ENCODE measurements around the gene DTNA. TPM values are rescaled to one million over a fixed set of nuclear protein-coding genes. Genes with fewer than 3 reads are reported as not detected.

The DTNA gene
- total RNA-seq, 2 experiments from 2014 or later = 0.48 to 0.53 TPM

DNA sequence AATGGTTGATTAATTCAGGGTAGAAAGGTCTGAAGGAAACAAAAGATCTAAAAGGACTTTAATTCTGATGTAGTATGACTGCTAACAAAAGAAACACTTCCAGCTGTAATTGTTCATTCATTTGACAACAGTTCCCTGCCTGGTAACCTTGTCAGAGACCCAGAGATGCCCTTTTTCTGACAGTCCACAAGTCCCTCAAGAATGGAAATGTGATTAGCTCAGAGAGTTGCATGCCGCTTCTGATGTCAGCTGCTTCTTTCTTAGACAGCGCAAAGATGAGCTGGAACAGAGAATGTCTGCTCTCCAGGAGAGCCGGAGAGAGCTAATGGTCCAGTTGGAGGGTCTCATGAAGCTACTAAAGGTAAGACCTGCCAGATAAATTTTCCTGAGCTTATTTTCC lies 153.6 kb downstream of the DTNA start:
- H3K4me3 Mint-ChIP-seq = no peak overlapping the region
- no peak for ATAC-seq
- no peaks in the 10 kb centered on the region for H3K27me3 Mint-ChIP-seq
- peak overlapping the region; percentile 47 for H3K27ac Mint-ChIP-seq
- ChIA-PET POLR2A (no interaction called here), CTCF (no interaction called here)
- DNase-seq = no peak
- peaks cover 8% of the 10 kb centered on the region for H3K36me3 Mint-ChIP-seq (ENCODE audit: low read depth)
- peaks cover 3% of the 10 kb centered on the region for H3K9me3 Mint-ChIP-seq (ENCODE audit: low read depth)
- H3K4me1 Mint-ChIP-seq = peaks cover 63% of the 10 kb centered on the region
- intact Hi-C loops (cut with DNase I, micrococcal nuclease) = loop anchor here (5.0 to 10.0 kb wide), 7 partner anchors 61 to 1201 kb away; partner anchors contain the start of genes INO80C (in 1 of the 2), RPRD1A (in 1 of the 2) and ZSCAN30 (in 1 of the 2)

- Mint-ChIP-seq H3K36me3 (ENCODE audit: low read depth) (peaks cover 7% of the 10 kb centered on the region), H3K4me3 (peak overlapping the region; percentile 20), H3K9me3 (ENCODE audit: low read depth) (peaks cover 2% of the 10 kb centered on the region), H3K4me1 (peaks cover 54% of the 10 kb centered on the region), H3K27me3 (no peaks in the 10 kb centered on the region), H3K27ac (peak overlapping the region; percentile 89)
- CTCF ChIA-PET = no interaction called here
- POLR2A ChIA-PET = no interaction called here
- intact Hi-C loops (cut with DNase I, micrococcal nuclease) = loop anchor here (5.0 to 10.0 kb wide), 8 partner anchors 63 to 1200 kb away; partner anchors contain the start of genes INO80C (in 1 of the 2), RPRD1A (in 1 of the 2) and ZSCAN30 (in 1 of the 2)
- ATAC-seq (no peak), DNase-seq (no peak)
These were observed 154.9 kb downstream of the DTNA start for GRCh38 chr18:34864836-34865497.

DNA sequence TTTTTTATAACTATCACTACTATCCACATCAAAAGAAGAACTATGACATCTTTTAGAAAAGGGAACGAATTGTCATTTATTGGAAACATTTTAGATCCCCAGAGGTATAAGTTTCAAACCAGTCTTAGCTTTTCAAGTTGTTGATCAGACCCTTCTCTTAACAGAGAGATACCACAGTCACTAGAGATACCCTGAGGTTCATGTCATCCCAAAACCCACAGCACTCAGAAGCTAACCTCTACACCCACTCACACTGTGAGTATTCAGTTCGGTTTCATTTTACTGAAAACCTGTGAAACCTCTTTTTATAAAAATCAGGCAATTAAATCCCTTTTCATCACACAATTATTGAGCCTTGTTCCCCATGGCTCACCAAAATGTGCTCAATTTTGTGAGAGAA lies 156.2 kb downstream of the DTNA start:
- Mint-ChIP-seq H3K9me3 (ENCODE audit: low read depth) (peaks cover 2% of the 10 kb centered on the region), H3K4me3 (peak overlapping the region; percentile 37), H3K36me3 (ENCODE audit: low read depth) (peaks cover 7% of the 10 kb centered on the region), H3K27ac (peak overlapping the region; percentile 89), H3K4me1 (peaks cover 52% of the 10 kb centered on the region), H3K27me3 (peaks cover 3% of the 10 kb centered on the region)
- POLR2A ChIA-PET = interaction anchor here (0.8 to 1.0 kb wide), 2 partner anchors 20 to 305 kb away, joined by 3 to 6 read pairs; no protein-coding TSS in a partner anchor
- ATAC-seq (peak; percentile 93), DNase-seq (peak; percentile 61)
- CTCF ChIA-PET = interaction anchor here (0.7 to 1.4 kb wide), 8 partner anchors 9 to 296 kb away, joined by 3 to 5 read pairs (median 3); no protein-coding TSS in a partner anchor
- intact Hi-C loops (cut with DNase I, micrococcal nuclease) = loop anchor here (1.0 to 10.0 kb wide), 5 partner anchors 31 to 1198 kb away; partner anchors contain the start of genes RMP24 (in 1 of the 2) and RPRD1A (in 1 of the 2)

- peak; percentile 24 for ATAC-seq
- Mint-ChIP-seq H3K27me3 (peaks cover 3% of the 10 kb centered on the region), H3K9me3 (ENCODE audit: low read depth) (peaks cover 2% of the 10 kb centered on the region), H3K27ac (peak overlapping the region; percentile 89), H3K4me3 (peak overlapping the region; percentile 37), H3K4me1 (peaks cover 52% of the 10 kb centered on the region), H3K36me3 (ENCODE audit: low read depth) (peaks cover 7% of the 10 kb centered on the region)
- no peak for DNase-seq
- intact Hi-C loops (cut with DNase I, micrococcal nuclease) = loop anchor here (1.0 to 10.0 kb wide), 5 partner anchors 31 to 1198 kb away; partner anchors contain the start of genes RMP24 (in 1 of the 2) and RPRD1A (in 1 of the 2)
- POLR2A ChIA-PET = interaction anchor here (0.8 to 1.0 kb wide), 2 partner anchors 19 to 304 kb away, joined by 3 to 6 read pairs; no protein-coding TSS in a partner anchor
- CTCF ChIA-PET = interaction anchor here (1.0 to 1.4 kb wide), 6 partner anchors 11 to 295 kb away, joined by 3 to 5 read pairs (median 3); no protein-coding TSS in a partner anchor
These were observed 156.6 kb downstream of the DTNA start for GRCh38 chr18:34866739-34867138.

DNA sequence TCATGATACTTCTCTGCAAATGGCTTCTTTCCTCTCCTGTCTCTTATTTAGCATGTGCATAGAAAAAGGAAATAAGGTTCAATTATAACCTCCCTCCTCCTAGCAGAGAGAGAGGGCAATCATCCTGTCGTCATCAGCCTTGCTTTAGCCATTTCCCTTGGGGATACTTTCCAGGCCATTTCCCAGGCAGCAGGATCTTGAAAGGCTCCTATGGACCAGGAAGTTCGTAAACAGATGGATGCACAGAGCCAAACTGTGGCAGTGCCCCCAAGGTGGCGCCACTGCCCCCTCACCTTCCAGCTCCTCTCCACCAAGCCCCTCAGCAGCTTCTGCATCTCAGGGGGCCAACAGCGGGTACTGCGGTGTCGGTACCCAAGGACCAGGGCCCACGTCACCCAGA lies 157.4 kb downstream of the DTNA start:
- Mint-ChIP-seq H3K4me3 (no peak overlapping the region), H3K27me3 (peaks cover 3% of the 10 kb centered on the region), H3K27ac (peak overlapping the region; percentile 67), H3K9me3 (ENCODE audit: low read depth) (peaks cover 2% of the 10 kb centered on the region), H3K4me1 (peaks cover 47% of the 10 kb centered on the region), H3K36me3 (ENCODE audit: low read depth) (peaks cover 7% of the 10 kb centered on the region)
- DNase-seq = peak; percentile 34
- no peak for ATAC-seq
- POLR2A ChIA-PET = no interaction called here
- CTCF ChIA-PET = interaction anchor here (0.8 to 1.2 kb wide), 3 partner anchors 42 to 132 kb away, joined by 3 to 5 read pairs (median 3); no protein-coding TSS in a partner anchor
- intact Hi-C loops (cut with DNase I, micrococcal nuclease) = loop anchor here (5.0 to 10.0 kb wide), 3 partner anchors 230 to 1197 kb away; partner anchors contain the start of gene RPRD1A (in 1 of the 2)

DNA sequence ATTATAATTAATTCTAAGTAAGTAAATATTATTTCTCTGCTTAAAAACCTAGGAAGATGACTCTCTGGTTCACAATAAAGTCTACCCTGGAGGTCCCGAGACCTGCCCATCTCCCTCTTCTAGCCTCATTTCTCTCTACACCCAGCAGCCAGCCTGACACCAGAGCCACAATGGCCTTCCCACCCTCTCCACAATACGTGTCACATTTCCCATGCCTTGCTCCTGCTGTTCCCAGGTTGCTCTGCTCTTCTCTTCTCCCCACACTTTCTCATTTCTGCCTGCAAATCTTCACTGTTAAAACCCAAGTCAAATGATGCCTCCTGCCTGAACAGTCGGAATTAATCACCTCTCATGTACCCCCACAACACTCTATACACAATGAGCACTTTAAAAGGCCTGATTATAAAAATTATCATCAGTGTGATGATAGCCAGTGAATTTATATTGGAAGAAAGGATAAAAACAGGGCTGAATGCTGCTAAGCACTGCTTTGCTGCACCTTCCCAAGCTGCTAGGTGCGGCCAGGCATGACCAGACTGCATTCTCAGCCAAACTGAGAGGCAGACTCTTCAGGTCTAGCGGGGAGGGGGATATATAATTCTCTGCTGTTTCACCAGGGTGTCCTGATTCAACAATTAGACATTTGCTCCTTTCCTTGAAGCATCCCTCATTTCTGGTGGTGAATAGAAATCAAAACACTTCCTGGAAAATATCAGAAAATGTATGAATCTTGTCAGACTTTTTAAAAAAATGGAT lies 160.6 kb downstream of the DTNA start:
- CTCF ChIA-PET = no interaction called here
- no peak overlapping the region for H3K4me3 Mint-ChIP-seq
- no peak for DNase-seq
- no peaks in the 10 kb centered on the region for H3K9me3 Mint-ChIP-seq (ENCODE audit: low read depth)
- peaks cover under 1% of the 10 kb centered on the region for H3K36me3 Mint-ChIP-seq (ENCODE audit: low read depth)
- peaks cover 3% of the 10 kb centered on the region for H3K27me3 Mint-ChIP-seq
- H3K4me1 Mint-ChIP-seq = peaks cover 23% of the 10 kb centered on the region
- ATAC-seq = no peak
- POLR2A ChIA-PET = no interaction called here
- intact Hi-C loops (cut with DNase I, micrococcal nuclease) = no loop called here
- H3K27ac Mint-ChIP-seq = peak overlapping the region; percentile 0

- H3K4me1 Mint-ChIP-seq = peaks cover 18% of the 10 kb centered on the region
- peaks cover 5% of the 10 kb centered on the region for H3K27me3 Mint-ChIP-seq
- POLR2A ChIA-PET = no interaction called here
- no peaks in the 10 kb centered on the region for H3K9me3 Mint-ChIP-seq (ENCODE audit: low read depth)
- DNase-seq = peak; percentile 36
- H3K4me3 Mint-ChIP-seq = no peak overlapping the region
- peak; percentile 35 for ATAC-seq
- intact Hi-C loops (cut with DNase I, micrococcal nuclease) = no loop called here
- H3K36me3 Mint-ChIP-seq (ENCODE audit: low read depth) = no peaks in the 10 kb centered on the region
- no peak overlapping the region for H3K27ac Mint-ChIP-seq
- CTCF ChIA-PET = no interaction called here
These were observed 161.3 kb downstream of the DTNA start for GRCh38 chr18:34871435-34871834.

DNA sequence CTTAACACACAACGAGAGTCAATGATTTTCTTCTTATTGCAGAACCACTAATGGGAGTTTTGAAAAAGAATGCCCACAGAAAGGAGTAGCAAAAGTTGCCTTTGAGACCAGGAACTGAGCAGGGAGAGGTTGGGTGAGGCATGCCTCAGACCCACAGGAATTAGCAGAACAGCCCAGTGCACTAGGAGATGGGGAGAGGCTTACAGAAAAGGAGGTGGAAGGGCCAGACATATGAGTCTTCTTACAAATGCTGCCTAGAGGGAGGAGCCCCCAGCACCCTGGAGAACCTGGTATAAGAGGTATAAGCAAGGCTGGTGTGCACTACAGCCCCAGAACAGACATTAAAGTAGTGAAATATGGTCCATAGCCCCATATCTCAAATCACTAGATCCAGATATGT lies 162.0 kb downstream of the DTNA start:
- no peaks in the 10 kb centered on the region for H3K36me3 Mint-ChIP-seq (ENCODE audit: low read depth)
- H3K4me3 Mint-ChIP-seq = no peak overlapping the region
- no peaks in the 10 kb centered on the region for H3K9me3 Mint-ChIP-seq (ENCODE audit: low read depth)
- CTCF ChIA-PET = no interaction called here
- no peak overlapping the region for H3K27ac Mint-ChIP-seq
- POLR2A ChIA-PET = no interaction called here
- peaks cover 12% of the 10 kb centered on the region for H3K4me1 Mint-ChIP-seq
- DNase-seq (no peak), ATAC-seq (no peak)
- intact Hi-C loops (cut with DNase I, micrococcal nuclease) = no loop called here
- H3K27me3 Mint-ChIP-seq = peaks cover 5% of the 10 kb centered on the region

- CTCF ChIA-PET = no interaction called here
- Mint-ChIP-seq H3K9me3 (ENCODE audit: low read depth) (no peaks in the 10 kb centered on the region), H3K4me1 (peaks cover 9% of the 10 kb centered on the region), H3K27me3 (peaks cover 5% of the 10 kb centered on the region), H3K4me3 (no peak overlapping the region), H3K27ac (no peak overlapping the region), H3K36me3 (ENCODE audit: low read depth) (no peaks in the 10 kb centered on the region)
- intact Hi-C loops (cut with DNase I, micrococcal nuclease) = no loop called here
- DNase-seq (no peak), ATAC-seq (no peak)
- POLR2A ChIA-PET = no interaction called here
These were observed 164.0 kb downstream of the DTNA start for GRCh38 chr18:34873986-34874580.

- no peak overlapping the region for H3K27ac Mint-ChIP-seq
- intact Hi-C loops (cut with DNase I, micrococcal nuclease) = no loop called here
- ATAC-seq (no peak), DNase-seq (no peak)
- H3K4me3 Mint-ChIP-seq = no peak overlapping the region
- ChIA-PET POLR2A (no interaction called here), CTCF (interaction anchor here (0.6 to 0.8 kb wide), 2 partner anchors 32 to 40 kb away, joined by 3 read pairs; no protein-coding TSS in a partner anchor)
- H3K36me3 Mint-ChIP-seq (ENCODE audit: low read depth) = no peaks in the 10 kb centered on the region
- H3K4me1 Mint-ChIP-seq = peaks cover 10% of the 10 kb centered on the region
- peaks cover 10% of the 10 kb centered on the region for H3K27me3 Mint-ChIP-seq
- H3K9me3 Mint-ChIP-seq (ENCODE audit: low read depth) = no peaks in the 10 kb centered on the region
These were observed 165.1 kb downstream of the DTNA start for GRCh38 chr18:34875150-34875549.

GRCh38 chr18:34880403-34880802 lies 170.3 kb downstream of the DTNA start:
- CTCF ChIA-PET = no interaction called here
- intact Hi-C loops (cut with DNase I, micrococcal nuclease) = no loop called here
- POLR2A ChIA-PET = no interaction called here

More at GRCh38 chr18:34880403-34880802, 170.3 kb downstream of the DTNA start:
- Mint-ChIP-seq H3K9me3 (ENCODE audit: low read depth) (no peaks in the 10 kb centered on the region), H3K27me3 (peaks cover 12% of the 10 kb centered on the region), H3K4me1 (peaks cover 4% of the 10 kb centered on the region), H3K4me3 (no peak overlapping the region), H3K36me3 (ENCODE audit: low read depth) (no peaks in the 10 kb centered on the region), H3K27ac (no peak overlapping the region)
- DNase-seq (no peak), ATAC-seq (no peak)
